ENCODE results near the gene IL19. TPM values are rescaled to one million over a fixed set of nuclear protein-coding genes. Genes with fewer than 3 reads are reported as not detected.

The IL19 gene
- total and polyA plus RNA-seq, 2 of the 13 experiments (the other 11 are each of a cell fraction or from before 2014, with no cell fraction given) = not detected

DNA sequence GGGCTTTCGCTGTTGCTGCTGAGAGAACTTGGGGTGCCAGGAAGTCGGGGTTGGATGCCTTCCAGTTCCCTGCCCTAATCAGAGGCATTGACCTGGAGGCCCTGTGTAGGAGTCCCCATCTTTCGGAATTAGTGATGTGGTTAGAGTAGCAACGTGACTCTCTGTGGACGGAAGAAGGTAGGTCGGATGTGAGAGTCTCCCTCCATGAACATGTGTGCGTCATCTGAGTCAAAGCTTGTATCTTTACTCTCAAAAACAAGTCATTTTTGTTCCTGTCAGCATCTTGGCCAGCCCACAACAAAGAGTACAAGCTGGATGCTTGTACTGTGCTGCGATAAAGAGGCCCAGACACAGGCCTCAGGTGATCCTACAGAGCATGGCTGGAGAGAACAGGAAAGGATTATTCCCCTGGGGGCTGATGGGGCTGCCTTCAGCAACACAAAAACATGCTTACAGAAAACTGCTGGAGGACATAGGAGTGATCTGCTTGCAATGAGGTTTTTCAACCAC, 32.7 kb downstream of the IL19 start (continued):
- TF ChIP-seq, protein P1, sequence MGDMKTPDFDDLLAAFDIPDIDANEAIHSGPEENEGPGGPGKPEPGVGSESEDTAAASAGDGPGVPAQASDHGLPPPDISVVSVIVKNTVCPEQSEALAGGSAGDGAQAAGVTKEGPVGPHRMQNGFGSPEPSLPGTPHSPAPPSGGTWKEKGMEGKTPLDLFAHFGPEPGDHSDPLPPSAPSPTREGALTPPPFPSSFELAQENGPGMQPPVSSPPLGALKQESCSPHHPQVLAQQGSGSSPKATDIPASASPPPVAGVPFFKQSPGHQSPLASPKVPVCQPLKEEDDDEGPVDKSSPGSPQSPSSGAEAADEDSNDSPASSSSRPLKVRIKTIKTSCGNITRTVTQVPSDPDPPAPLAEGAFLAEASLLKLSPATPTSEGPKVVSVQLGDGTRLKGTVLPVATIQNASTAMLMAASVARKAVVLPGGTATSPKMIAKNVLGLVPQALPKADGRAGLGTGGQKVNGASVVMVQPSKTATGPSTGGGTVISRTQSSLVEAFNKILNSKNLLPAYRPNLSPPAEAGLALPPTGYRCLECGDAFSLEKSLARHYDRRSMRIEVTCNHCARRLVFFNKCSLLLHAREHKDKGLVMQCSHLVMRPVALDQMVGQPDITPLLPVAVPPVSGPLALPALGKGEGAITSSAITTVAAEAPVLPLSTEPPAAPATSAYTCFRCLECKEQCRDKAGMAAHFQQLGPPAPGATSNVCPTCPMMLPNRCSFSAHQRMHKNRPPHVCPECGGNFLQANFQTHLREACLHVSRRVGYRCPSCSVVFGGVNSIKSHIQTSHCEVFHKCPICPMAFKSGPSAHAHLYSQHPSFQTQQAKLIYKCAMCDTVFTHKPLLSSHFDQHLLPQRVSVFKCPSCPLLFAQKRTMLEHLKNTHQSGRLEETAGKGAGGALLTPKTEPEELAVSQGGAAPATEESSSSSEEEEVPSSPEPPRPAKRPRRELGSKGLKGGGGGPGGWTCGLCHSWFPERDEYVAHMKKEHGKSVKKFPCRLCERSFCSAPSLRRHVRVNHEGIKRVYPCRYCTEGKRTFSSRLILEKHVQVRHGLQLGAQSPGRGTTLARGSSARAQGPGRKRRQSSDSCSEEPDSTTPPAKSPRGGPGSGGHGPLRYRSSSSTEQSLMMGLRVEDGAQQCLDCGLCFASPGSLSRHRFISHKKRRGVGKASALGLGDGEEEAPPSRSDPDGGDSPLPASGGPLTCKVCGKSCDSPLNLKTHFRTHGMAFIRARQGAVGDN (CRISPR knock-in tag; IDR thresholded peaks at IDR 0.05) = no peak

DNA sequence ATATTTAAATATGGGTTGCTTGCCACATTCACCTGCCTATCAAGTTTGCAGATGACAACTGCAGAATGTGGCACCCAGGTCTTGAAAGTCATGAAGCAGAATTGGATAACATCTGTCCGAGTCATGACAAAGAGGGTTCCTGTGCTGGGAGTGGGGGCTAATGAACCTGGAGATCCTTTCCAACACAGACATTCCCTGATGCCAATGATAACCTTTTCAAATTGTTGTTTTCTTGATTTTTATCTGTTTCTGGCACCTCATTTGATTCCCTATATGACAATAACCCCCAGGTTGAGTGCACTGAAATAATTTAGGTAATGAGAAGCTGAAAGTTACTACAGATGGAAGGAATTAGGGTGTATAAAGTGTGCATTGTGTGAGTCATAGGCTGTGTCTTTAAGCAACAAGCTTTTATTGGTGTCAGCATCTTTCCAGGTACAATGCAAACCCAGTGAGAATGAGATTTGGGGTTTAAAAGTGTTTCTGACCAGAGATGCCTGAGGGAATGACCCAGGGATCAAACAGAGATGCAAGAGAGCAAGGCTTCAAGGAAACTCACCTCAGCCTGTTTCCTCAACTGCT, 33.7 kb downstream of the IL19 start:
- Histone ChIP-seq H3K4me2 (ENCODE audit: low read depth, low read length) (no peak overlapping the region), H3K9me3 (ENCODE audit: low read length) (no peaks in the 10 kb centered on the region), H3K4me3 (replicated peaks in 1 of 3; ENCODE audit: insufficient read depth in 1 of 3, low read depth in 2 of 3, low read length in 3 of 3) (no peak overlapping the region), H2AFZ (ENCODE audit: low read length) (no peak overlapping the region), H3K79me2 (ENCODE audit: insufficient read depth, low read length) (no peaks in the 10 kb centered on the region), H3K4me1 (ENCODE audit: insufficient read depth, low read length) (no peaks in the 10 kb centered on the region), H3K36me3 (replicated peaks in 1 of 2; ENCODE audit: control insufficient read depth in 1 of 2, insufficient read depth in 2 of 2, low read length in 2 of 2) (no peaks in the 10 kb centered on the region), H3K27me3 (ENCODE audit: control insufficient read depth in 1 of 2, insufficient read depth in 2 of 2, low read length in 2 of 2) (peaks cover 2 to 7% of the 10 kb centered on the region in 2 experiments; a peak in 1 of 5 replicates), H3K27ac (ENCODE audit: extremely low read length, insufficient read depth, low read length) (no peak overlapping the region), H4K20me1 (ENCODE audit: insufficient read depth, low read length) (no peaks in the 10 kb centered on the region), H3K9ac (ENCODE audit: insufficient read depth, low read depth, low read length) (no peak overlapping the region)
- BruUV-seq (replicated peaks) = no TSS peak
- in situ Hi-C loops (cut with HindIII; ENCODE audit: extremely low pct_ligation_motif_present, low pct_unique_long_range_greater_than_20kb) (no loop called here), intact Hi-C loops (cut with micrococcal nuclease; ENCODE audit: unreplicated experiment) (no loop called here)
- FAIRE-seq = no peak
- no peak for TF ChIP-seq ETV6 (CRISPR knock-in tag; conservative IDR thresholded peaks at IDR 0.05)
- TF ChIP-seq, protein P2, sequence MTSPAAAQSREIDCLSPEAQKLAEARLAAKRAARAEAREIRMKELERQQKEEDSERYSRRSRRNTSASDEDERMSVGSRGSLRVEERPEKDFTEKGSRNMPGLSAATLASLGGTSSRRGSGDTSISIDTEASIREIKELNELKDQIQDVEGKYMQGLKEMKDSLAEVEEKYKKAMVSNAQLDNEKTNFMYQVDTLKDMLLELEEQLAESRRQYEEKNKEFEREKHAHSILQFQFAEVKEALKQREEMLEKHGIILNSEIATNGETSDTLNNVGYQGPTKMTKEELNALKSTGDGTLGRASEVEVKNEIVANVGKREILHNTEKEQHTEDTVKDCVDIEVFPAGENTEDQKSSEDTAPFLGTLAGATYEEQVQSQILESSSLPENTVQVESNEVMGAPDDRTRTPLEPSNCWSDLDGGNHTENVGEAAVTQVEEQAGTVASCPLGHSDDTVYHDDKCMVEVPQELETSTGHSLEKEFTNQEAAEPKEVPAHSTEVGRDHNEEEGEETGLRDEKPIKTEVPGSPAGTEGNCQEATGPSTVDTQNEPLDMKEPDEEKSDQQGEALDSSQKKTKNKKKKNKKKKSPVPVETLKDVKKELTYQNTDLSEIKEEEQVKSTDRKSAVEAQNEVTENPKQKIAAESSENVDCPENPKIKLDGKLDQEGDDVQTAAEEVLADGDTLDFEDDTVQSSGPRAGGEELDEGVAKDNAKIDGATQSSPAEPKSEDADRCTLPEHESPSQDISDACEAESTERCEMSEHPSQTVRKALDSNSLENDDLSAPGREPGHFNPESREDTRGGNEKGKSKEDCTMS (CRISPR knock-in tag; conservative IDR thresholded peaks at IDR 0.05) = no peak
- POLR2A ChIA-PET = no interaction called here
- CTCF ChIA-PET (ENCODE audit: low intra/inter-chr PET ratio, low total read pairs) = no interaction called here
- no peak for ATAC-seq
- no peak for DNase-seq (ENCODE audit: low spot score)
- 0% methylated on average over 1 of the region's 1 CpG for whole genome bisulfite sequencing (ENCODE audit: low lambda C conversion rate)
